ENCODE data around the gene TOX2.

The TOX2 gene

GRCh38 chr20:44073011-44073674 lies 158.5 kb downstream of the TOX2 start:
- DNase-seq (ENCODE audit: low read depth in 1 of 2, low spot score in 1 of 2) = no peak

- no peak for DNase-seq (ENCODE audit: low read depth in 1 of 2, low spot score in 1 of 2)
Observed at GRCh38 chr20:44073675-44074071, 159.0 kb downstream of the TOX2 start.

- no peak for DNase-seq (ENCODE audit: low read depth in 1 of 2, low spot score in 1 of 2)
Observed at GRCh38 chr20:44074252-44075151, 159.8 kb downstream of the TOX2 start.

GRCh38 chr20:44075191-44075949 lies 160.7 kb downstream of the TOX2 start:
- DNase-seq (ENCODE audit: low read depth in 1 of 2, low spot score in 1 of 2) = no peak

GRCh38 chr20:44075950-44076232 lies 161.2 kb downstream of the TOX2 start:
- DNase-seq (ENCODE audit: low read depth in 1 of 2, low spot score in 1 of 2) = no peak

GRCh38 chr20:44079291-44079690 lies 164.6 kb downstream of the TOX2 start:
- DNase-seq (ENCODE audit: low read depth in 1 of 2, low spot score in 1 of 2) = no peak

GRCh38 chr20:44080064-44080463 lies 165.4 kb downstream of the TOX2 start:
- no peak for DNase-seq (ENCODE audit: low read depth in 1 of 2, low spot score in 1 of 2)

GRCh38 chr20:44080646-44081267 lies 166.1 kb downstream of the TOX2 start:
- DNase-seq (ENCODE audit: low read depth in 1 of 2, low spot score in 1 of 2) = peak; percentile 49 to 57

- no peak for DNase-seq (ENCODE audit: low read depth in 1 of 2, low spot score in 1 of 2)
Observed at GRCh38 chr20:44081476-44081875, 166.8 kb downstream of the TOX2 start.

- DNase-seq (ENCODE audit: low read depth in 1 of 2, low spot score in 1 of 2) = no peak
Observed at GRCh38 chr20:44081888-44082287, 167.2 kb downstream of the TOX2 start.

- DNase-seq (ENCODE audit: low read depth in 1 of 2, low spot score in 1 of 2) = no peak
Observed at GRCh38 chr20:44083220-44083933, 168.7 kb downstream of the TOX2 start.

GRCh38 chr20:44084439-44084838 lies 169.8 kb downstream of the TOX2 start:
- DNase-seq (ENCODE audit: low read depth in 1 of 2, low spot score in 1 of 2) = no peak

- DNase-seq (ENCODE audit: low read depth in 1 of 2, low spot score in 1 of 2) = no peak
Observed at GRCh38 chr20:44084891-44085290, 170.2 kb downstream of the TOX2 start.

- no peak for DNase-seq (ENCODE audit: low read depth in 1 of 2, low spot score in 1 of 2)
Observed at GRCh38 chr20:44085616-44086434, 171.2 kb downstream of the TOX2 start.

- DNase-seq (ENCODE audit: low read depth in 1 of 2, low spot score in 1 of 2) = no peak
Observed at GRCh38 chr20:44087051-44087856, 172.6 kb downstream of the TOX2 start.

GRCh38 chr20:44087857-44088120 lies 173.1 kb downstream of the TOX2 start:
- DNase-seq (ENCODE audit: low read depth in 1 of 2, low spot score in 1 of 2) = no peak

GRCh38 chr20:44089987-44090674 lies 175.5 kb downstream of the TOX2 start:
- no peak for DNase-seq (ENCODE audit: low read depth in 1 of 2, low spot score in 1 of 2)

- DNase-seq (ENCODE audit: low read depth in 1 of 2, low spot score in 1 of 2) = no peak
Observed at GRCh38 chr20:44091026-44091425, 176.4 kb downstream of the TOX2 start.
